ENCODE measurements around the gene RSRC2. TPM values are rescaled to one million over a fixed set of nuclear protein-coding genes. Genes with fewer than 3 reads are reported as not detected.

RSRC2 gene
- polyA plus RNA-seq, 3 donors: 7.6 to 63.5 (median 15.8) TPM

DNA sequence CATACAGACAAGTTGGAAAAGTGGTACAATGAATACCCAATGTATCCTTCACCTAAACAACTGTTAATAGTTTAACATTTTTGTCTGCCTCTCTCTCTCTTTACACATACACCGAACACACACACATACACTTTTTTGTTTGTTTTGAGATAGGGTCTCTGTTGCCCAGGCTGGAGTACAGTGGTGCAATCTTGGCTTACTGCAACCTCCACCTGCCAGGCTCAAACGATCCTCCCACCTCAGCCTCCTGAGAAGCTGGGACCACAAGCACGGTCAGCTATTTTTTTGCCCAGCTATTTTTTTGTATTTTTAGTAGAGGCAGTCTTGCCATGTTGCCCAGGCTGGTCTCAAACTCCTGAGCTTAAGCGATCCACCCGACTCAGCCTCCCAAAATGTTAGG lies 42.8 kb downstream of the RSRC2 start:
- Histone ChIP-seq H3K9me3 (replicated peaks in 1 of 2; ENCODE audit: control insufficient read depth in 1 of 2, insufficient read depth in 1 of 2, low read length in 2 of 2) (no peaks in the 10 kb centered on the region), H3K4me1 (ENCODE audit: control insufficient read depth in 1 of 2, insufficient read depth in 2 of 2, low read length in 2 of 2) (no peaks in the 10 kb centered on the region), H4K20me1 (ENCODE audit: insufficient read depth, low read length) (peaks cover 9% of the 10 kb centered on the region), H3K9ac (ENCODE audit: insufficient read depth, low read length, poor library complexity, severe bottlenecking) (no peak overlapping the region), H3K4me3 (replicated peaks in 1 of 3; ENCODE audit: low read depth in 2 of 3, low read length in 3 of 3) (no peak overlapping the region), H2AFZ (ENCODE audit: insufficient read depth, low read depth, low read length, poor library complexity, severe bottlenecking) (no peak overlapping the region), H3K27me3 (ENCODE audit: control insufficient read depth in 2 of 2, insufficient read depth in 2 of 2, low read length in 2 of 2) (no peaks in the 10 kb centered on the region), H3K27ac (ENCODE audit: low read depth in 1 of 2, low read length in 2 of 2) (no peak overlapping the region), H3K36me3 (replicated peaks in 1 of 2; ENCODE audit: control insufficient read depth in 1 of 2, insufficient read depth in 2 of 2, low read length in 2 of 2) (peaks cover 83 to 100% of the 10 kb centered on the region in 2 donors), H3K4me2 (replicated peaks; ENCODE audit: extremely low read depth, low read length, poor library complexity, severe bottlenecking) (no peak overlapping the region), H3K79me2 (ENCODE audit: insufficient read depth, low read length) (peaks cover 11% of the 10 kb centered on the region)
- DNase-seq: no peak
- WGBS (ENCODE audit: insufficient coverage): no CpG with 5 or more reads among the region's 5 CpGs
- no peaks in the 10 kb centered on the region for H3K4me1 Mint-ChIP-seq
- peaks cover 75 to 92% of the 10 kb centered on the region in 2 donors for H3K36me3 Mint-ChIP-seq
- TF ChIP-seq CTCF (IDR thresholded peaks at IDR 0.05): no peak
- H3K27ac Mint-ChIP-seq: peak overlapping the region in 2 of 7 donors; percentile 26 to 58
- H3K4me3 Mint-ChIP-seq: no peak overlapping the region
- no peaks in the 10 kb centered on the region for H3K27me3 Mint-ChIP-seq (ENCODE audit: low read depth in 3 of 3)
- intact Hi-C loops (cut with micrococcal nuclease): no loop called here
- H3K9me3 Mint-ChIP-seq: peaks cover 0 to 3% (median 0%) of the 10 kb centered on the region in 7 donors

DNA sequence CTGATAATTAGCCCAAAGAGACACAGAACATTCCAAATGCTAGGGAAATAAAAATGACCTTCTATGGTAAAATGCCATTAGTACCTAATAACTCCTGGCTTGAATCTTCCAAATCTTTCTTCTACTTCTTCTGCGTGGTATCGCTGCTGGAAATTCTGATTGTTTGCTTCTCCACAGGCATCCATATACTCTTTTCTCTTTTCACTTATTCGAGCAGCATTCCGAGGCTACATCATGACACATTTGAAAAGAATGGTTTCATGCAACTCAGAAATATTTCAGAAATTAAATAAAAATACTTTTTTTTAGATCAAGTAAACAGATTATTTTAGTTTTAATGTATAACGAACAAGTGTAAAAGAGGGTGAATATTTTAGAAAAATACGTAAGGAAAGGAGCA lies 44.9 kb downstream of the RSRC2 start:
- H3K4me3 Mint-ChIP-seq: no peak overlapping the region
- no peak overlapping the region for H3K4me3 ChIP-seq (replicated peaks in 1 of 3; ENCODE audit: low read depth in 2 of 3, low read length in 3 of 3)
- H3K27ac Mint-ChIP-seq: no peak overlapping the region
- no peak overlapping the region for H3K27ac ChIP-seq (ENCODE audit: low read depth in 1 of 2, low read length in 2 of 2)
- peaks cover 7% of the 10 kb centered on the region for H4K20me1 ChIP-seq (ENCODE audit: insufficient read depth, low read length)
- peaks cover 83 to 99% of the 10 kb centered on the region in 2 donors for H3K36me3 ChIP-seq (replicated peaks in 1 of 2; ENCODE audit: control insufficient read depth in 1 of 2, insufficient read depth in 2 of 2, low read length in 2 of 2)
- H3K27me3 Mint-ChIP-seq (ENCODE audit: low read depth in 3 of 3): no peaks in the 10 kb centered on the region
- no peak overlapping the region for H3K4me2 ChIP-seq (replicated peaks; ENCODE audit: extremely low read depth, low read length, poor library complexity, severe bottlenecking)
- peaks cover 0 to under 1% (median 0%) of the 10 kb centered on the region in 7 donors for H3K9me3 Mint-ChIP-seq
- H3K4me1 Mint-ChIP-seq: no peaks in the 10 kb centered on the region
- DNase-seq: no peak
- H3K9me3 ChIP-seq (replicated peaks in 1 of 2; ENCODE audit: control insufficient read depth in 1 of 2, insufficient read depth in 1 of 2, low read length in 2 of 2): no peaks in the 10 kb centered on the region
- no peak for TF ChIP-seq CTCF (IDR thresholded peaks at IDR 0.05)
- intact Hi-C loops (cut with micrococcal nuclease): no loop called here
- no peaks in the 10 kb centered on the region for H3K27me3 ChIP-seq (ENCODE audit: control insufficient read depth in 2 of 2, insufficient read depth in 2 of 2, low read length in 2 of 2)
- H3K4me1 ChIP-seq (ENCODE audit: control insufficient read depth in 1 of 2, insufficient read depth in 2 of 2, low read length in 2 of 2): no peaks in the 10 kb centered on the region
- H2AFZ ChIP-seq (ENCODE audit: insufficient read depth, low read depth, low read length, poor library complexity, severe bottlenecking): no peak overlapping the region
- peaks cover 79 to 95% of the 10 kb centered on the region in 2 donors for H3K36me3 Mint-ChIP-seq
- WGBS (ENCODE audit: insufficient coverage): 100% methylated on average over 2 of the region's 6 CpGs
- H3K79me2 ChIP-seq (ENCODE audit: insufficient read depth, low read length): peaks cover 8% of the 10 kb centered on the region
- no peak overlapping the region for H3K9ac ChIP-seq (ENCODE audit: insufficient read depth, low read length, poor library complexity, severe bottlenecking)

Data from CD14-positive monocyte (primary cell).